Measurements from ENCODE around the gene SLC36A2.

SLC36A2 gene

GRCh38 chr5:151328734-151329133 is 18.6 kb downstream of the SLC36A2 start:
- no peak overlapping the region for H3K4me3 ChIP-seq (ENCODE audit: low read depth, low read length)
- TF ChIP-seq, protein P1, sequence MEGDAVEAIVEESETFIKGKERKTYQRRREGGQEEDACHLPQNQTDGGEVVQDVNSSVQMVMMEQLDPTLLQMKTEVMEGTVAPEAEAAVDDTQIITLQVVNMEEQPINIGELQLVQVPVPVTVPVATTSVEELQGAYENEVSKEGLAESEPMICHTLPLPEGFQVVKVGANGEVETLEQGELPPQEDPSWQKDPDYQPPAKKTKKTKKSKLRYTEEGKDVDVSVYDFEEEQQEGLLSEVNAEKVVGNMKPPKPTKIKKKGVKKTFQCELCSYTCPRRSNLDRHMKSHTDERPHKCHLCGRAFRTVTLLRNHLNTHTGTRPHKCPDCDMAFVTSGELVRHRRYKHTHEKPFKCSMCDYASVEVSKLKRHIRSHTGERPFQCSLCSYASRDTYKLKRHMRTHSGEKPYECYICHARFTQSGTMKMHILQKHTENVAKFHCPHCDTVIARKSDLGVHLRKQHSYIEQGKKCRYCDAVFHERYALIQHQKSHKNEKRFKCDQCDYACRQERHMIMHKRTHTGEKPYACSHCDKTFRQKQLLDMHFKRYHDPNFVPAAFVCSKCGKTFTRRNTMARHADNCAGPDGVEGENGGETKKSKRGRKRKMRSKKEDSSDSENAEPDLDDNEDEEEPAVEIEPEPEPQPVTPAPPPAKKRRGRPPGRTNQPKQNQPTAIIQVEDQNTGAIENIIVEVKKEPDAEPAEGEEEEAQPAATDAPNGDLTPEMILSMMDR (IDR thresholded peaks at IDR 0.05; ENCODE audit: low read depth, low read length, missing control alignments) = no peak
- no peak for DNase-seq (ENCODE audit: low read depth)

GRCh38 chr5:151327585-151327984 is 19.8 kb downstream of the SLC36A2 start:
- DNase-seq (ENCODE audit: low read depth) = no peak
- no peak overlapping the region for H3K4me3 ChIP-seq (ENCODE audit: low read depth, low read length)
- TF ChIP-seq, protein P1 (IDR thresholded peaks at IDR 0.05; ENCODE audit: low read depth, low read length, missing control alignments) = no peak

DNA sequence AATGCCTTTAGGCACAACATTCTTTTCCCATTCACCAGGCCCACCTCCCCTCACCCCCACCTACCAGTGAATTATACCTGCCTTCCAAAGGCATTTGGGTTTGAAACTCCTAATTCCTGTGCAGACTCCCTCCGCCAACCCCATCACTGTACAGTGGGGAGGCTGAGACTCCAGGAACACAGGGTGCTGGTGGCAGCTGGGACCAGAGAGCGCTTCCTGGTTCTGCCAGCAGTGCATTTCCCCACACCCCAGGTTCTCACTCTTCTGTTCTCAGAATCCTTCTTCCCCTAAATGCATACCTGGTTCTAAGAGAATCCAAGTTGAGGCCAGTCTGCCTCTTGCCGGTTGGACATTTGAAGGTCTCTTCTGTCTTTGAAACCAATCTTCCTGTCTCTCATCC is 21.1 kb downstream of the SLC36A2 start:
- H3K4me3 ChIP-seq (ENCODE audit: low read depth, low read length) = no peak overlapping the region
- TF ChIP-seq, protein P1 (IDR thresholded peaks at IDR 0.05; ENCODE audit: low read depth, low read length, missing control alignments) = no peak
- no peak for DNase-seq (ENCODE audit: low read depth)

DNA sequence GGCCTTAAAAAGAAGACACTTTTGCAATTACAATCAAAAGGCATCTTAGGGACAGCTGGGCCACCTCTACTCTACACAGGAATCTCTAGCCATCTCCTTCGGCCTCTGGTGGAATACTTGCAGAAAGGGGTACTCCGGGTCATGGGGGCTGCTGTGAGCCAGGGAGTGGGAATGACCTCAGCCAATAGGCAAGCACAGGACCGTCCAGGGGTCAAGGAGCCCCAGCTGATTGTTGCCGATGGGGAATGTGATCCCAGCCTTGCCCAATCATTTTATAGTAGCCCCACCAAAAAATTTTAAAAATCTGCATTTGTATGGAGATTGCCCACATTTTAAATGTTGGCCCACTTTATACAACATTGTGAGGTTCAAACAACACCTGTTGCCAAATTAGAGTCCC is 26.9 kb downstream of the SLC36A2 start:
- no peak for DNase-seq (ENCODE audit: low read depth)
- H3K4me3 ChIP-seq (ENCODE audit: low read depth, low read length) = no peak overlapping the region
- TF ChIP-seq, protein P1 (IDR thresholded peaks at IDR 0.05; ENCODE audit: low read depth, low read length, missing control alignments) = no peak

DNA sequence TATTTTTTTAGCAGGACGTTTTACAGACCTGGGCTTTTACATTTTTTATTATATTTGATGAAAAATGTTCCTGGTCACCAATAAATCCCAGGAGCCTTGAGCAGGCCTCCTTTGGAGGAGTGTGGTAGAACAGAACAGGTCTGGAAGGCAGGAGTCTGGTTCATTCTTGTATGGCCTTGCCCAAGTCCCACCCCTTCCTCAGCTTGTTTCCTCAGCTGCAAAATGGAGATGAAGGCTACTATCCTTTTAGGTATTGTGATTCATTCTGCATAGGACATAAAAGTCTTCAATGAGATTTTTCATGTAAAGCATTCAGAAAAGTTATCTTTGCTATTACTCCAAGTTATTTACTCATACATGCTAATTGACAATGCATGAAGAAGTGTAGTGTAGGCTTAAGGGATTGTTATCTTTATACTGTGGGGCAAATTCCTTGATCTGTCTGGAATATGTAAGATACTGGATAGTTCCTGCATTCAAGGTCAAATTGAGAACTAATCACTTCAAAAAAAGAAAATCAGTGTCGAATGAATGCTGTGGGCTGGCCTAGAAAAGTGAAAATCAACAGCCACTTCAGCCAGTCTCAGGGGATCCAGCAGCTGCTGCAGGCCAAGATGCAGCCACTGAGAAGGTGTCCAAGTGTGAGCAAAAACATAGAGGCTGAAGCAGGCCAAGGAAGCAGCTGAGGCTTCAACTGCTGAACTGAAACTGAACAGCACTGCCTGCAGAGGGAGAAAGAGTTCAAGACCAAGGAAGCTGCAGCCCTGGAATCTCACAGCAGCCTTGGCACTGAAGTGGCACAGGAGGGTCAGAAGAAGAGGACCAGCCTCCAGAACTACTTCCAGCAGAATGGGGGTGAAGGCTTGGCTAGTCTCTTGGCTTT is 28.3 kb downstream of the SLC36A2 start:
- no peak for DNase-seq (ENCODE audit: low read depth)
- TF ChIP-seq, protein P1 (IDR thresholded peaks at IDR 0.05; ENCODE audit: low read depth, low read length, missing control alignments) = peak; percentile 32

DNA sequence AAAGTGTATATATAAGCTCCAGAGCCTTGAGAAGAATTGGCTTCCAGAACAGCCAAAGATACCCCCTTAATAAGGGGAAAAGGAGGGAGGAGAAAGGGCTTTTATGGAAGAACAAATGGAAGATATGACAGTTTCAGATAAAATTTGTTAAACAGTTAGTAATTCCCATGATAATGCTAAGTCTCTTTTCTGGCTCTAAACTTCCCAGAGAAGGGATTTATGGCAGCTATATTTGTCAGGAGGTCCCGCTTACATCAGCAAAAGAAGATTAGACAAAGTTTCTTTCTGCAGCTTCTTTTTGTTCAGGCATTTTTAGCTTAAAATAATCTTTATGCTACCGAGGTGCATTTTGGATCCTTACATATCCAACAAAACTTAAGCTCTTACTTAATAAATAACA is 29.5 kb downstream of the SLC36A2 start:
- H3K4me3 ChIP-seq (ENCODE audit: low read depth, low read length) = no peak overlapping the region
- no peak for DNase-seq (ENCODE audit: low read depth)
- TF ChIP-seq, protein P1 (IDR thresholded peaks at IDR 0.05; ENCODE audit: low read depth, low read length, missing control alignments) = no peak

More for the DNA sequence above, 28.3 kb downstream of the SLC36A2 start:
- no peak overlapping the region for H3K4me3 ChIP-seq (ENCODE audit: low read depth, low read length)

Measured in GM12864 (cell line).